Measurements from ENCODE around the gene WASL.
"Not testable (repeated sequence)": the region's sequence is repeated elsewhere in the genome, so short reads cannot be mapped to it uniquely, and the experiment has no call there.

Gene WASL

GRCh38 chr7:123748734-123749536 is at the start of gene WASL:
Gene WASL, minus strand, starts transcription at chr7:123749003. Its CDS starts 269 bp downstream, at chr7:123748734.
- peak; percentile 97 for DNase-seq

GRCh38 chr7:123797673-123798531 is 49.1 kb upstream of the WASL start:
- DNase-seq = peak; percentile 56

GRCh38 chr7:123796568-123796967 is 47.8 kb upstream of the WASL start:
- DNase-seq = no peak

DNA sequence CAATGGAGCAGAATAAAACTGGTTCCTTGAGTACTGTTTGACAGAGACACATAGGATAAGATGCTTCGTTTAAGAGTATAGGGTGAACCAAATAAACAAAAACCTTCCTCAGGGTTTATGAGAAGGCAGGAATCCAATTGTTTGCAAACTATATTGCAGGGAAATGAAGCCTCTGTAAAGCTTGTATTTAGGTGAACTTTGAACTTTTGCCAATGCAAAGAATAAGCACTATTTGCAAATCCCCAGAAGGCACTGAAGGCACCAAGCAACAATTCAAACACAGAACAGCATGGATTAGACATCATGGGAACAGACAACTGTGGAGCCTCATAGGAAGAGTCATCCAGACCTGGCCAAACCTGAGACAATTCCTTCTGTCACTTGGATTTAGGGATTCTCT is 47.1 kb upstream of the WASL start:
- DNase-seq = no peak

- DNase-seq = not testable (repeated sequence)
Measured at GRCh38 chr7:123795116-123795515, 46.3 kb upstream of the WASL start.

DNA sequence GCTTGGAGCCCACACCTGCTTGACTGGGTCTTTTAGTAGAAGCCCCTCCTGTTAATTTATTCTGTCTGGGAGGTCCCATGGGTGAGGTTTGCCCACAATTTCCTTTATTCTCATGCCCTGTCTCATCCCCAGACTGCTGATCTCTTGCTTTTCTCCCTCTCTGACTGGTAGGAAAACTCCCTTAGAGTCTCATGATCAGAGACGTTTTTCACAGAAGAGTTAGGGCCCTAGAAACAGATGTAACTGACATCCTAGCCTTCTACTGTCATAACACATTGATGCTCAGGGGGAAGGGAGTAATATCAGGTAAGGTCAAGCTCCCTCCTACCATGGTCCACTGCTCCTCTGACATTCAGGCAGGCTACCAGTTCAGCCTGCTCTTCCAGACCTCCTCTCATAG is 43.7 kb upstream of the WASL start:
- no peak for DNase-seq

DNA sequence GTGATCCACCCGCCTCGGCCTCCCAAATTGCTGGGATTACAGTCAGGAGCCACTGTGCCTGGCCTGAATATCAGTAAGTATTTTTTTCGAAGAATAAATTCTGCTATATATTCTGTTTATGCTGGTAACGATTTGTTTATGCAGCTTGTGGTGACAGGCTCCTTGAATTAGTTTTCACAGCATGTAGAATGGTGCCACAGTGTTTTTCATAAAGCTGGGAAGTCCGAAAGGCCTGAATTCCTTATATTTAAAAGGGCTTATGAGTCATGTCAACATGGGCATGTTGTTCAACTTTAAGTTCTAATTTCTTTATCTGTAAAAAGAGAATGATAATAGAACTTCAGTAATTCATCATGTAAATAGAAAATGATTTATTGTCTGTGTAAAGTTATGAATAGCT is 42.2 kb upstream of the WASL start:
- DNase-seq = no peak

GRCh38 chr7:123789817-123790216 is 41.0 kb upstream of the WASL start:
- no peak for DNase-seq

DNA sequence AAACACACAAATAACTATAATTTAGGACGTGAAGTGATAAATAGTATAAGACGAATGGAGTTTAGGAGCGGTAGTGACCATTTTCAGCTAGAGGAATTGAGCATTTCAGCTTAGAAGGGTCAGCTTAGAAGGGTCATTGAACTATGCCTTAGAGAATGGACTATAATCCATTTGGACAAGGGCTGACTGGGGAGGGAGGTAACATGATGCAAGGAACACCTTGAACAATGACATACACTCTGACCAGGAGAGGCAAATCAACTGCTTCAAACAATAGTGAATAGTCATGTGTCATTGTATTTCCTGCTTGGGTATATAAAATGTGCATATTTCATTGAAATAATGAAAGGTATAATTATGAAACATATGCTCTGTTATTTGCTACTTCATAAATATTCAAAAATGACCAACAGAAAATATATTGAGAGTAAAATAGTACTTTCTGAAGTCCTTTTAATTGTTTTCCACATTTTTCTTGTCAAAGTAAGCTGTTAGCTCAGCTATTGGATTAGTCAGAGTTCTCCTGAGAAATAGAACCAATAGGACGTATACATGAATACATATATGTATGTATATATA is 40.5 kb upstream of the WASL start:
- no peak for DNase-seq

- no peak for DNase-seq
Measured at GRCh38 chr7:123788584-123788983, 39.8 kb upstream of the WASL start.

DNA sequence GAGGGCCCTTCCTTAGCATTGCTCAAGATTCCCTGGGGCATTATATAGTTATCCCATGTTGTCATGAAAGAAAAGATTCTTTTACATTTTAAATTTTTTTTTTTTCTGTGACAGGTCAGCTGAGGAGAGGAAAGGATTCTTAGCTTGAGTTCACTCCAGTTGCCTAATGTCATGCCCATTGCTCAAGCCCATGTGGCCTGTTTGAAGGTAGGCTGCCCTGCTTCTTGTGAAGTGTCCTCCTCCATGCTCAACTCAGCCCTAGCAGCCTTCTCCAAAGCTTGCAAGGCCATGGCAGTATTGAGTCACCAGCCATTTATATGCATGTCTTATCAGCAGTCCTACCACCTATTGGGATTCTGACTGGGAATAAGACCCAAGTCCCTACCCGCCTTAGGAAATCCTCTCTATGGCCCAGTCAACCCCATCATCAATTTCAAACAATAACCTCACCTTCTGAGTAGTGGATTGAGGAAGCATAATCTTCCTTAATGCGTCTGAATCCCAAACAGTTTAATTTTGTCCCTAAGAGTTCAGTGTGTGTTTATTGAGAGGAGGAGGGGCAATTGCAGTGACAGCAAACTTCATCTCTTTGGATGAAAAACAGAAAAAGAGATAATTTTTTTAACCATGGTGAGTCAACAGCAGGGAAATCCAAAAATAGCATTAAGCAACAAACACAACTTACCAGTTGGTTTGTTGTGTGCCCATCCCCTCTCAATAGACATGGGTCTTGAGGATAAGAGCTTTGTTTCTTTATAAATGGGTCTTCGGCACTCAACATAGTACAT is 38.6 kb upstream of the WASL start:
- DNase-seq = no peak

DNA sequence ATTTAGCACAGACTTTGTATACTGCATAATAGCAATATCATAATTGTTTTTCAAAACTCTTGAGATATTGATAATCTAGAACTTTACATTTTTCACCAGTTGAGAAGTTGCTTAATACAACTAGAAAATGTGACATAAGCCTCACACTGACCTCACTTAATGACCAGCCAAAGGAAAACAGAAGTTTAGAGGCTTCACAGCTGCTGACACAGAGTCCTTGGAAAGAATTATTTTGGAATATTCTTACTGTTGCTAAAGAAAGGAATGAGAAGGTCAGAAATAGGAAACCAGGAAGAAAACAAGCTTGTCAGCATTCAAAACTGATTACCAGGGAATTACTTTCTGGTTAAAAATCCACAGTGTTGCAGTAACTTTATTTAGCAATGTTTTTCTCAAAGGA is 35.5 kb upstream of the WASL start:
- DNase-seq = no peak

DNA sequence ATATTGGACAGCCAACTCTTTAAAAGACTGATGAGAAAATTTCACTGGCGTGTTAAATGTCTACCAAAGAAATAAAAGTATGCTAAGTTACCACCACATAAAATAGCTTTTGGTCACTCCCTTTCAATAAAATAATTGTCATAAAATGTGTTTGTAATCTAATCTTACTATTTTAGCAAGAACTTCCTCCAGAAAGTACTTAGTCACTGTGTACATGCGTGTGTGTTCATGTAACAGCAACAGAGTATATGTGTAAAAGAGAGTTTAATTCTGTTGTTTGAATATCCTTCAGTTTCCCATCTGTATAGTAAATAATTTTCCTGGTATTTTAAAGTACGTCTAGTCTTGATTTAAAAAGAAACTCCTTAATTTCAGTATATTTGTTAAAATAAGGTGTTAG is 35.0 kb upstream of the WASL start:
- DNase-seq = no peak

DNA sequence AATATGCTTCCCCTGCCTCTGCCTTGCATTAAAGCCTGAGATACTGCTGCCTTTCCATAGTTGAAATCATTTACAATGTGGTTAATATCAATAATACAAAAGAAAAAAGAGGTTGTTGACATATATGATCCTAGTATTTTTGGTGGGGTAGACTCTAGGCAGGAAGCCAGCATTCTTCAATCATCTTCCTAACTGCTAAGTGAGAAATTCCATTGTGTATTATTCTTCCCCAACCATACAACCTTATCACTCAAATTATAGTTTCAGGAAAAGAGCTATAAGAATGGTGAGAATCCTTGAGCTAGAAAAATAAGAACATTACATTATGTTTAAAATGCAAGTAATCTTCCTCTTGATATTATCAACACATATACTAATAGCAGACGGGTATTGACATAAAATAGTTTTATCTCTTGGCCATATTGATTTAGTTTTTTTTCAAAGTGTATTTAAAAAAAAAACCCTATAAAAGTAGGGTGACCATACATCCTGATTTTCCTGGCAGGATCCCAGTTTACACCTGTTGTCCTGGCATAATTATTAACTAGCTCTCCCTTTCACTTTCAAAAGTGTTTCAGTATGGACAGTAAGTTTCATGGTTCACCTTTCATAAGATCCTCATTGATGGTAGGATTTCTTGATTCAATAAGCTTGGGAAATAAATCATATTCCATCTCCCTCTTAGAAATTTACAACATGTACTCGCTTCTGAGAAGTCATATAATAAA is 33.4 kb upstream of the WASL start:
- no peak for DNase-seq

DNA sequence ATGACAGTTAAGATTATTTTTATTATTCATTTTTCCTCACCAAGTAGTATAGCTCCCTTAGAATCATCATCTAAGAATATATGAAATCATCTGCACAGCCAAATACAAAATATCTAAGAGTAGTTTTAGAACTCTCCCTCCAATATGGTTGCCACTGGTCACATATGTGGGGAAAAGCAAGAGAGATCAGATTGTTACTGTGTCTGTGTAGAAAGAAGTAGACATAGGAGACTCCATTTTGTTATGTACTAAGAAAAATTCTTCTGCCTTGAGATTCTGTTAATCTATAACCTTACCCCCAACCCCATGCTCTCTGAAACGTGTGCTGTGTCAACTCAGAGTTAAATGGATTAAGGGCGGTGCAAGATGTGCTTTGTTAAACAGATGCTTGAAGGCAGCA is 31.7 kb upstream of the WASL start:
- not testable (repeated sequence) for DNase-seq

- DNase-seq = no peak
Measured at GRCh38 chr7:123774496-123774895, 25.7 kb upstream of the WASL start.

GRCh38 chr7:123773481-123773880 is 24.7 kb upstream of the WASL start:
- no peak for DNase-seq

GRCh38 chr7:123772652-123773051 is 23.8 kb upstream of the WASL start:
- DNase-seq = no peak

DNA sequence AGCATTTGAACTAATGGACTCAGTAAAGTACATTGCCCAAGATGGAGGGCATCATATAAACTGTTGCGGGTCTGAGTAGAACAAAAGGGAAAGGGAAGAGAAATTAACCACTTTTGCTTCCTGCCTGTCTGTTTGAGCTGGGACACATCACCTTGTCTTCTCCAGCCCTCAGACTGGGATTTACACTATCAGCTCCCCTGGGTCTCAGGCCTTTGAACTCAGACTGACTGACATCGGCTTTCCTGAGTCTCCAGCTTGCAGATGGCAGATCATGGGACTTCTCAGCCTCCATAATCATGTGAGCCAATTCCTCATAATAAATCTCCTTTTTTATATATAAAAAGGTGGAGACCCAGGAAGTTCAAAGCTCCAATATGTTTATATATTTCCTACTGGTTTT is 23.0 kb upstream of the WASL start:
- no peak for DNase-seq

DNA sequence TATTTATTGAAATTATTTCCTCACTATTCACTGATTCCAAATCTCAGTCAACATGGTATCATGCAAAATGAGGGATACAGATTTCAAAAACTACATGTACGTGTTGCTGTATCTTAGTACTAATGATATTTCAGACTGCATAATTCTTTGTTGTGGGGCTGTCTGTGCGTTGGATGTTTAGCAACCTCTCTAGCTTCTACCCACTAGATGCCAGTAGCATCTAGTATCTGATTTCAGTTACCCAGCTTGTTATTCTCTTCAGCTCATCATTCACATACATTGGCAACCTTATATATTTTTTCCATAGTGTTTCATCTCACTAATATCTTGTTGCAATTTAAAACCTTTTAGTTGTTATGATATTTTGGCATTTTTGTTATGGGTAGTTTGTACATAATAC is 22.5 kb upstream of the WASL start:
- DNase-seq = no peak

DNA sequence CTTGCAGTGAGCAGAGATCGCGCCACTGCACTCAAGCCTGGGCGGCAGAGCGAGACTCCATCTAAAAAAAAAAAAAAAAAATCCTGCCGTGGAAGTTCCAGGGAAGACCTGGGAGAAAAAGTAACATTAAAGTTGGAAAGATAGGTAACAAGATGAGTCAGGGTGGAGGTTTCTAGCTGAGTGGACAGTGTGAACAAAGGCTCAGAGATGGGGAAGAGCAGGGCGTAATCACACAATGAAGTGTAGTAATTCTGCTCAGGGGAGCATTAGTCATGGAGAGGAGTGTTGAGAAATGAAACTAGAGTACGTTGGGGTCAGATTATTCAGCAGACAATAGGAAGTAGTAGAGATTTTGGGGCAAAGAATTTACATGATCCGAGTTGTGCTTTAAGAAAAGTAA is 21.6 kb upstream of the WASL start:
- DNase-seq = no peak

- no peak for DNase-seq
Measured at GRCh38 chr7:123769371-123769770, 20.6 kb upstream of the WASL start.

Data from NCI-H1092 treated with DMSO at 0.1 percent for 48 hours (cell line).